ENCODE results near the gene CDC42SE1.

- TF ChIP-seq EZH2 (IDR thresholded peaks at IDR 0.05; ENCODE audit: borderline replicate concordance, low read depth, low read length, poor library complexity, severe bottlenecking) (no peak), CTCF (conservative IDR thresholded peaks at IDR 0.05; ENCODE audit: low read depth, low read length) (no peak)
Observed at GRCh38 chr1:151106894-151107293, 47.5 kb upstream of the CDC42SE1 start.
